ENCODE measurements around the gene RBM41. TPM values are rescaled to one million over a fixed set of nuclear protein-coding genes. Genes with fewer than 3 reads are reported as not detected.

RBM41 gene
- total RNA-seq, 1 donor from 2014 or later: 15.4 TPM

Other genes starting within 250 kb of the RBM41 start
- not detected in 2 replicates for gene RIPPLY1, start 215.5 kb downstream of the RBM41 start, total RNA-seq
- not detected in 2 replicates for gene CLDN2, start 198.4 kb downstream of the RBM41 start, total RNA-seq
- gene MORC4, start 118.6 kb downstream of the RBM41 start, total RNA-seq: 5.6 and 5.7 TPM in 2 replicates
- gene NUP62CL, start 87.6 kb upstream of the RBM41 start, total RNA-seq: 1.3 and 1.4 TPM in 2 replicates
- not detected in 2 replicates for gene DNAAF6, start 87.8 kb upstream of the RBM41 start, total RNA-seq